ENCODE measurements around the gene ATG10.

DNA sequence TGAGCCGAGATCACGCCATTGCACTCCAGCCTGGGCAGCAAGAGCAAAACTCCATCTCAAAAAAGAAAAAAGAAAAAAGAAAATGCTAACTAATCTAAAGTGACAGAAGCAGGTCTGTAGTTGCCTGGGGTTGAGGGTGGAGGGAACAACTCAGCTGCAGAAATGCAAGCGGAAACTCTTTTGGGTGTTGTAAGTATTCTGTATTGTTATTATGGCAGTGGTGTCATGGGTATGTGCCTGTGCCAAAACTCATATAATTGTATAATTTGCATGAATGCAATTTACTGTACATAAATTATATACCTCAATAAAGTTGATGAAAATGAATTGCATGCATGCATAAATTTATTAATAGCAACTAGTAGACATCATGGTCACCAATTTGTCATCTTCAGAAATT lies 329.4 kb downstream of the ATG10 start:
- no peak for TF ChIP-seq EP300 (conservative IDR thresholded peaks at IDR 0.05; ENCODE audit: poor library complexity, severe bottlenecking)
- TF ChIP-seq, protein P1, sequence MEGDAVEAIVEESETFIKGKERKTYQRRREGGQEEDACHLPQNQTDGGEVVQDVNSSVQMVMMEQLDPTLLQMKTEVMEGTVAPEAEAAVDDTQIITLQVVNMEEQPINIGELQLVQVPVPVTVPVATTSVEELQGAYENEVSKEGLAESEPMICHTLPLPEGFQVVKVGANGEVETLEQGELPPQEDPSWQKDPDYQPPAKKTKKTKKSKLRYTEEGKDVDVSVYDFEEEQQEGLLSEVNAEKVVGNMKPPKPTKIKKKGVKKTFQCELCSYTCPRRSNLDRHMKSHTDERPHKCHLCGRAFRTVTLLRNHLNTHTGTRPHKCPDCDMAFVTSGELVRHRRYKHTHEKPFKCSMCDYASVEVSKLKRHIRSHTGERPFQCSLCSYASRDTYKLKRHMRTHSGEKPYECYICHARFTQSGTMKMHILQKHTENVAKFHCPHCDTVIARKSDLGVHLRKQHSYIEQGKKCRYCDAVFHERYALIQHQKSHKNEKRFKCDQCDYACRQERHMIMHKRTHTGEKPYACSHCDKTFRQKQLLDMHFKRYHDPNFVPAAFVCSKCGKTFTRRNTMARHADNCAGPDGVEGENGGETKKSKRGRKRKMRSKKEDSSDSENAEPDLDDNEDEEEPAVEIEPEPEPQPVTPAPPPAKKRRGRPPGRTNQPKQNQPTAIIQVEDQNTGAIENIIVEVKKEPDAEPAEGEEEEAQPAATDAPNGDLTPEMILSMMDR (IDR thresholded peaks at IDR 0.05; ENCODE audit: poor library complexity, severe bottlenecking) = no peak
- no peak for TF ChIP-seq SMC3 (conservative IDR thresholded peaks at IDR 0.05; ENCODE audit: poor library complexity)

Measured in neural cell (in vitro differentiated cells).